Inflammatory macrophage treated with lipopolysaccharide for 4 hours (primary cell): ENCODE data around the gene CDCA5.

Source experiments
- DNase-seq: peaks from one replicate; pipeline ENCODE4 v3.0.0-alpha.2; 2020

CDCA5 gene

DNA sequence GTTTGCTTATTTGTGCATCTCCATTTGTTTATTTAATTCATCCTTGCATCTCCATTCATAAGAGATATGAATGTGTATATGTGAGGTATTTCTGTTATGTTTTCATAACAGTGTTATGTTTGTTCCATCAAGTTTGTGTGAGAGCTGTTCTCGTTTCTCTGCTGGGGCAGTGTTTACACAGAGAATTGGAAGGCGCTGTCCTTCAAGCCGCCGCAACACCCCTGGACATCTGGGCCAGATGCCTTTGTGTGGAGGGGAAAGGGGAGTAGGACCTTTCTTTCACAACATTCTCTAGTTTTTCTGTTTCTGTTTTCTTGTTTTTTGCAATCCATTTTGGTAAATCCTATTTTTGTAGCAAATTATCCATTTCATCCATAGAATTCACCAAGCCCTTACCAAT lies 20.8 kb upstream of the CDCA5 start:
- no peak for DNase-seq

DNA sequence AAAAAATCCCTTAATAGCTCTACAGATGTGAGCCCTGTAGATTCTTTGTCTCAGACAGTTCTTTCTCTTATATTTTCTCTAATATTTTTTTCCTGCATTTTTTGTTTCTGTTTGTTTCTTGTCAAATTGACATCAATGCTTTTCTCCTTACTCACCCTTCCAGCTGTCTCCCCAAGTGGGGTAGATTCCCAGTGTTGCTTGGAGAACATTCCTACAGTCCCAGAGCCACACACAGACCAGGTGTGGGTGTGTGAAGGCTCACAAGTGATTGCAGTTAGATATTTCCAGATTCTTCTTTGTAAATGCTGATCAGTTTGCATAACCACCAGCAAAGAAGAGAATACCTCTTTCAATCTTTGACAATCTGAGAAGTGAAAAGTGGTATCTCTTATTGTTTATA lies 19.6 kb upstream of the CDCA5 start:
- DNase-seq = no peak

DNA sequence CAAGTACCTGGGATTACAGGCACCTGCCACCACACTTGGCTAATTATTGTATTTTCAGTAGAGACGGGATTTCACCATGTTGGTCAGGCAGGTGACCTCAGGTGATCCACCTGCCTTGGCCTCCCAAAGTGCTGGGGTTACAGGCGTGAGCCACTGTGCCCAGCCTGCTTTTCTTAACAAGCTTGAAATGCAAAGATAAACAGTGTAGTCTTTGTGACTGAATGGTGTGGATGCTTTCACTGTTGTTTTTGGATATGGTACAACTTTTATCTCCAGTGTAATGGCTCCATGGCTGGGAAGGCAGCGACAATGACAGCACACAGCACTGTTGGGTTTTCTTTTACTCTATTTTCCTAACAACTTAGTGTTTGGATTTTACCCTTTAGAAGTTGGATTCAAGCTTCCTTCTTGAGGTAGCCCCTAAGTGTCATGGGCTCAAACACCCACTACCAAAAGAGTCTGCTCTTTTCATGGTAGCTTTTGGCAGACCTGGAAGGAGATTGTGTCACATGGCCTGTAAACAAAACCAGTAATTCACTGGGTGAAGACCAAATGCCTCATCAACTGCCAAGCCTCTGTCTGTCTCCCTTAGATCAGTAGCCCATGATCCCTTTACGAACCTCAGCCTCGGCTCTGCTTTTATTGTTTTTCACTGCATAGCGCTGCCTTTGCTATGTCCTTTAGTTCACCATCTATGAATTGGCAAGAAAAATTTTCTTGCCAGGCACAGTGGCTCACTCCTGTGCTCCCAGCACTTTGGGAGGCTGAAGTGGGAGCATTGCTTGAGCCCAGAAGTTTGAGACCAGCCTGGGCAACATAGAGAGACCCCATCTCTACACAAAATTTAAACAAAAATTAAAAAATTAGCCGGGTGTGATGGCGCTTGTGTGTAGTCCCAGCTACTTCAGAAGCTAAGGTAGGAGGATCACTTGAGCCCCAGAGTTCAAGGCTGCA lies 18.6 kb upstream of the CDCA5 start:
- no peak for DNase-seq

DNA sequence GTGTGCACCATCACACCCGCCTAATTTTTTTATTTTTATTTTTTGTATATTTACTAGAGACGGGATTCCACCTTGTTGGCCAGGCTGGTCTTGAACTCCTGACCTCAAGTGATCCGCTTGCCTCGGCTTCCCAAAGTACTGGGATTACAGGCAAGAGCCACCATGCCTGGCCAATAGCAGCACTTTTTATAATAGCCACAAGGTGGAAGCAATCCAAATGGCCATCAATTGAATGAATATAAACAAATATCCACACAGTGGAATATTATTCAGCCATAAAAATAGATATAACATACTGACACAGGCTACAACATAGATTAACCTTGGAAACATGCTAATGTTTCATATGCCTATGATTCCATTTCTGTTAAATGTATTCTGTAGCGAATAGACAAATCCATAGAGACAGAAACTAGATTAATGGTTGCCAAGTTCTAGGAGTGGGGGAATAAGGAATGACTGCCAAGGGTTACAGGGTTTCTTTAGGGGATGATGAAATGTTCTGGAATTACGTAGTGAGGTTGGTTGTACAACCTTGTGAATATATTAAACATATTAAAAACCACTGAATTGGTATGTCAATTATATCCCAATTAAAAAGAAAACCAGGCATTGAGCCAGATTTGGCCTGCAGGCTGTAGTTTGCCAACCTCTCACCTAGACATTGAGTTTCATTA lies 17.0 kb upstream of the CDCA5 start:
- no peak for DNase-seq

DNA sequence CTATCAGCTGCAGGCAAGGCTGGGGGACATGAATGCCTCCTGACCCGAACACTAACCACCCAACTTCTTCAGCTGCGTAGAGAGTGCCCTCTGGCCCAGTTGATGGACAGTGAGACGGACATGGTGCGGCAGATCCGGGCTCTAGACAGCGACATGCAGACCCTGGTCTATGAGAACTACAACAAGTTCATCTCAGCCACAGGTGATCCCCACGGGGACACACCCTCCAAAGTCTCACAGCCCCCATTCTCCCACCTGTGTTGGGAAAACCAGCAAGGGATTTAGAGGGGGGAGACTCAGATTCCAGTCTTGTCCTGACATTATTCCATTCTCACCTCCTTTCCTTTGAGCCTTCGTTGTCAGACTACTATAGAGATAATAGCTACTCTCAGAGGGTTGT lies 13.1 kb upstream of the CDCA5 start:
- DNase-seq = no peak

DNA sequence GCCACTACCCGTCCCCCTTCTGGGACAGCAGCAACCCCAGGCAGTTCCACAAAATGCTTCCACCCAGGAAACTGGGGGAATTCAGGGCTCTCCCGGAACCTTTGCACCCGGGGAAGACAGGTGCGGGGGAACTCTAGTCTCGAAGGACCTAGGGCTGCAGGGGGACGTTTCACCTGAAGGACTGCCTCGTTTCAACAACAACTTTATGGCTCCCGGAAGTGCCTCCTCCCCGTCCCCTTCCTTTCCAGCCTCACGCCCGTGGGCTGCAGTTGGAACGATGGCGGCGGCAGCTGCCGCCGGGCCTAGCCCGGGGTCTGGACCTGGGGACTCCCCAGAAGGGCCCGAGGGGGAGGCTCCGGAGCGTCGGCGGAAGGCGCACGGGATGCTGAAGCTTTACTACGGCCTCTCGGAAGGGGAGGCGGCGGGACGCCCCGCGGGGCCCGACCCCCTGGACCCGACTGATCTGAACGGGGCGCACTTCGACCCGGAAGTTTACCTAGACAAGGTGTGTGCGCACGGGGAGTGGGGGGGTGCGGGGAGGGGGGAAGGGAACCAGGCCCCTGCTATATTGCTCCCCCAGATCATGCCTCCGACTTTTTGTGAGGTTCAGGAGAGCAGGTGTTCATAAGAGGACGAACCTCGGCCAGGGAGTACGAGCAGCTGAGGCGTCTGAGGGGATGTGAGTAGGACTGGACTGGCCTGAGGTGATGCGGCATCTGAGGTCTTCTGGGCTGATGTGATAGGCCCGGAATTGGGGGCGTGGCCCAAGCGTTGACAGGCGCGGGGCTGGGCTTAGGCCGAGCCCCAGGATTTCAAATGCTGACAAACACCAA lies 12.3 kb upstream of the CDCA5 start, which contains the start of gene VPS51:
TSS of gene VPS51 (plus strand) at position 241 of the 833 bp plus-strand sequence. CDS start at position 278, 37 bp downstream.
- DNase-seq = peak; percentile 89

DNA sequence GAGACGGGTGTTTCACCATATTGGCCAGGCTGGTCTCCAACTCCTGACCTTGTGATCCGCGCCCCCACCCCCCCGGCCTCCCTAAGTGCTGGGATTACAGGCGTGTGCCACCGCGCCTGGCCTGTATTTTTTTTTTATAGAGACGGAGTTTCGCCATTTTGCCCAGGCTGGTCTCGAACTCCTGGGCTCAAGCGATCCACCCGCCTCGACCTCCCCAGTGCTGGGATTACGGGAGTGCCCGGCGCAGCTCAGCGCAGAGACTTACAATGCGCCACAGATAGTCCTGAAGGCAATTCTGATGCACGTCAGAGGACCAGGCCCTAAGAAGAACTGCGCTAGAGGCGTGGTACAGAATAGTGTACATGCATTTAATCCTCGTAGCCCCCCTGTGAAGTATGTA lies 11.6 kb upstream of the CDCA5 start:
- DNase-seq = no peak

DNA sequence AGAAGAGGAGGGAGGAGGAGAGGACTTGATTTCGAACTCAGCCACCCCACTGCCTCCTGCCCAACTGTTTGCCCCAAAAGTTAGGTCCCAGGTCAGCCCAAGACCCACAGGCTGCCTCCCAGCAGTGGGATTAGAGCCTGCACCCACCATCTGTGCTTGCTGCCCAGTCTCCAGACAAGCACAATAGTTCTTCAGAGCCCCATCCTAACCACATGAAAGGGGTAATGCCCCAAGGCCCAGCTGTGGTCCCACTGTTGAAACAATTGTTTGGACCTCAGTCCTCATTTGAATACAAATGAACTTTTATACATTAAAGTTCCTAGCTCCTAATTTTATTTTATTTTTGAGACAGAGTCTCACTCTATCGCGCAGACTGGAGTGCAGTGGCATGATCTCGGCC lies 6.8 kb upstream of the CDCA5 start:
- no peak for DNase-seq

DNA sequence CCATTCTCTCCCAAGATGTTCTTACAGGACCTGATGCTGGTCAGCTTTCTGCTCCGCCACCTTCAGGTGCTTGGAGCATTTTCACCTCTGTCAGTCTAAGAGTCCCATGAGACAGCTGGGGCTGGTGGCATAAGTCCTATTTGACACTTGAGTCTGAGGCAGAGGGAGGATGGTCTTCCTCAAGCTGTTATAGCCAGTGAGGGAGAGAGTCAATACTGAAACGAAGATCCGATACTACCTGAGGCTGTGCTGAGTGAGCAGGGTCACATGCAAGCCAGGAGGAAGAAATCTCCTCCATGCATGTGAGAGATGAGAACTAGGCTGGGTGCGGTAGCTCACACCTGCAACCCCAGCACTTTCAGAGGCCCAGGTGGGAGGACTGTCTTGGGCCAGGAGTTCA lies 5.8 kb upstream of the CDCA5 start:
- DNase-seq = no peak

DNA sequence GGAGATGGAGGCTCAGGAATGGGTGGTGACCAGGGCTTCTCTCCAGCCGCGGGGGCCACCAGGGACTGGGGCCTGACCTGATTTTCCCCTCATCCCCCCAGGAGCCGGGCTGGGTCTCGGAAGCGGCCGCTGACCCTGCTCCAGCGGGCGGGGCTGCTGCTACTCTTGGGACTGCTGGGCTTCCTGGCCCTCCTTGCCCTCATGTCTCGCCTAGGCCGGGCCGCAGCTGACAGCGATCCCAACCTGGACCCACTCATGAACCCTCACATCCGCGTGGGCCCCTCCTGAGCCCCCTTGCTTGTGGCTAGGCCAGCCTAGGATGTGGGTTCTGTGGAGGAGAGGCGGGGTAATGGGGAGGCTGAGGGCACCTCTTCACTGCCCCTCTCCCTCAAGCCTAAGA lies 4.0 kb upstream of the CDCA5 start:
- DNase-seq = no peak

DNA sequence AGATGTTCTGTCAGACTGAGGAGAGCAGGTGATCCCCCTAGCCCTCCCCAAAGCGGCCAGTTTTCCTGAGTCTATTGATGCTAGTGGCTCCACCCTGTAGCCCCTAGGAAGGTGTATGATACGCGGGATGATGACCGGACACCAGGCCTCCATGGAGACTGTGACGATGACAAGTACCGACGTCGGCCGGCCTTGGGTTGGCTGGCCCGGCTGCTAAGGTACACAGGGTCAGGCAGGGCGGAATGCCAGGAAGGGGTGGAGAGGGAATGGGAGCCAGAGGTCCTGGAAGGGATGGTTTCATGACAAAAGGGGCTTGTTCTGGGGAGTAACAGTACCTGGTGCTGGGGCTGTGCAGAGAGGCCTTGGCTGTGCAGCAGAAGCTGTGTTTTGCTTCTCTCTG lies 3.4 kb upstream of the CDCA5 start:
- no peak for DNase-seq

DNA sequence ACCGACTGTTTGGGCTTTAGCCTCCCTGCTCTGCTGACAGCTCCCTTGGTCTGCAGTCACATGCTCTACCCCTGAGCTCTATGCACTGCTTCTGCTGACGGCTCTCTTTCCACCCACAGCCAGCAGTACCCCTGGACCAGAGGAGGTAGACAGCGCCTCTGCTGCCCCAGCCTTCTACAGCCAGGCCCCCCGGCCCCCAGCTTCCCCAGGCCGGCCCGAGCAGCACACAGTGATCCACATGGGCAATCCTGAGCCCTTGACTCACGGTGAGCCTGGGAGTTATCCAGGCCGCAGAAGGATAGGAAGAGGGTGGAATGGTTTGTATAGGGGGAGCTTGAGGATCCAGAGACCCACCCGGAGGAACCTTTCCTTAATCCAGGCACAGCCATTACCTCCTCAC lies 3.0 kb upstream of the CDCA5 start:
- DNase-seq = no peak

DNA sequence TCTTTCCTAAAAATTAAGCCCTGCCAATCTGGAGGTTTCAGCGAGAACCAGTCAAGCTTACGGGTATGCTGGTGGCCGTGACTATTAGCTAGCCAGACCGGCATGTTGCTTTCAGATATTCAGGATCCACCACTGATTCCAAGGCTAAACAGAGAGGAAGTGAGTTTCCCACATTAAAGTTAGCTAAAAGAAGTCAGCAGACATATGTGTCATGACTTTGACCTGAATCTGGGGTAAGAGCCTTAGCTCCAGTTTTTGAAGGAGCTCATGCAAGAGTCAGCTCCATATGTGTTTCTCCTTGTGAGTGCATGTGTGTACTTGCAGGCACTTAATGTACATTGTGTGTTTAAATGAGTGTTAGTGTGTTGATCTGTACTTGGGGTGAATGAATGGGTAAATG lies 1.6 kb upstream of the CDCA5 start:
- peak; percentile 56 for DNase-seq

DNA sequence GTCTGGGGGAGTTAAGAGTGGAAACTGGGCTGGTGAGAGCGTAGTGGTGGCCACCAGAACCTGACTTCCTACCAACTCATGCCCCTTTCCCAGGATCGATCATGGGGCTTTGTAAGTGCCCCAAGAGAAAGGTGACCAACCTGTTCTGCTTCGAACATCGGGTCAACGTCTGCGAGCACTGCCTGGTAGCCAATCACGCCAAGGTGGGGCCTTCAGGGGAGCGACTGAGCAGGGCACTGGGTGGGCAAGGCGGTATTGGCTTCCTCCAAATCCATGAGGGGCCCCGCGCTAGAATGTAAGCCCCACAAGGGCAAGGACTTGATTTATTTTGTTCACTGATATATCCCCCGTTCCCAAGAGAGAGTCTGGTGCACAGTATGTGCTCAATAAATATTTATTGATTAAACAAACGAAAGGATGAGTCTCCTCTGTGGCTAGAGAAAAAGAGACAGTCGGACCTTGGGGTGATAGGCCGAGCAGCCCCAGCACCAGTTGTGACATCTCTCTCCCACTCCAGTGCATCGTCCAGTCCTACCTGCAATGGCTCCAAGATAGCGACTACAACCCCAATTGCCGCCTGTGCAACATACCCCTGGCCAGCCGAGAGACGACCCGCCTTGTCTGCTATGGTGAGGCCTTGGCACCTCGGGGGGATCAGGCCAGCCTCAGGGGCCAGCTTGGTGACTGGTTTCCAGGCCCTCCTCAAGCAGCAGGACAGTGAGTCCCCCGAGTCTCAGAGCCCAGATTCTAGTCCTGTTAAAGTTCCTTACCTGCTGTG lies 947 bp upstream of the CDCA5 start:
- no peak for DNase-seq

DNA sequence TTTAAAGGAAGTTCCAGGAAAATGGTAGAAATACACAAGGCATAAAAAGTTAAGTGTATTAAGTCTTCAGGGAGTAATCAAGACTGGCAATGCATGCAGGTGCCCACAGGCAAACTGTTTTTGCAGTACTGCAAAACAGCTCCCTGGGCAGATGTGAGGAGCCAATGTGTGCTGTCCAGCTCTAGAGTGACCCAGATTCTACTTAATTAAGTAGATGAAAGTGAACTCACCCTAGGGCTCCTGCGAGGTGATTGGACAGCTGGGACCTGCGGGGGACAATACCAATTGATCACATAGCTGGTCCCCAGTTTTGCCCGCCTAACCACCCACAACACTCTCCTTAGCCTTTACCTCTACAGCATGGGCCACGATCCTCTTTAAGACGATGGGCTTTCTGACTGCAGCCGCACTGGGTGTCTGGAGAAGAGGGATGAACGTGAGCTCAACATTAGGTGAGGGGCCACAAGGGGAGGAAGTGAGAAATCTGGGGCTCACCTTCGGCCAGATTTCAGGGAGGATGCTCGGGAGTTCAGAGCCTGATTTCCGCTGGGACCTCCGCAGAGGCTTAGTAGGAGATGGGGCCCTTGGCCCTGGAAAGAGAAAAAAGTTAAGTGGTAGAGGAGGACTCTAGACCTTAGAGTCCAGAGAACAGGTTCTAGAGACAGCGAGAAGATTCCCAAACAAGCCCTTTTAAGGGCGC lies 556 bp downstream of the CDCA5 start:
- DNase-seq = no peak

DNA sequence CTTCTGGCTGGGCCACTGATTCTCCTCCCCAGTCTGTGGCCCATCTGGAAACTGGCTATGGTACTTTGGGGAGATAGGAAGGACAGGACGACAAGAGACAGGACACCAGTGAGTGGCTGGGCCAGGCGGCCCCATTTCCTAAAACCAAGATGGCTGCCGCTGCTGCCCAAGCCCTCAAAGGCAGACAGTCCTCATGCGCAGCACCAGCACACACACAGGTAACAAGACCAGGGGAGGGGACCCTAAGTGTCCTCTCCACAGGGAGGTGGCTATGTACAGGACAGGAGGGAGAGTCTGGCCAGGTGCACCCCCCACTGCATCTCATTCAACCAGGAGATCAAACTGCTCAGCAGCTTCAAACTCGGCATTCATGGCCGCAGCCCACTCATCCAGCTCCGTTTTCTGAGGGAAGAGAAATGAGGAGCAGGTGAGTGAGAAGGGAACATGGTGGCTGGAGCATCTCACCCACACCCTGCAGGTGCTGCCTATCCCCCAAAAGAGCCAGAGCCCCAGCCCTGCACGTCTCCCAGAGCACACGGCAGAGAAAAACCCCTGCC lies 5.0 kb downstream of the CDCA5 start:
- no peak for DNase-seq

DNA sequence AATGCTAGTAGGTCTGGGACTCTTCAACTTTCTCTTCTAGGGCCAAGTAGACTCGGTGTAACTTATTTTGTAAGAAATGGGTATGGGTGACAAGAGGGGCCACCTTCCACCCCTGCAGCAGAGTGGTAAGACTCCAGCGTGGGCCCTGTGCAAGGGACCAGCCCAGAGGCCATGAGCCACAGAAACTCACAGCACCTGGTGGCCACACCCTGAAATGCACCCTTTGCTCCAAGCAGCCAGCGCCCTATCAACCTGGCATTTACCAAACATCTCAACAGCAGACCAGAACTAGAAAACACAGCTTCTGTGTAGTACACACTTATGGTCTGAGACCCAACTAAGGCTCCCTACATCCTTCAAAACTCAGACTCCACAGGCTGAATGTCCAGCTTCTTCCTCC lies 5.7 kb downstream of the CDCA5 start:
- DNase-seq = peak; percentile 46

DNA sequence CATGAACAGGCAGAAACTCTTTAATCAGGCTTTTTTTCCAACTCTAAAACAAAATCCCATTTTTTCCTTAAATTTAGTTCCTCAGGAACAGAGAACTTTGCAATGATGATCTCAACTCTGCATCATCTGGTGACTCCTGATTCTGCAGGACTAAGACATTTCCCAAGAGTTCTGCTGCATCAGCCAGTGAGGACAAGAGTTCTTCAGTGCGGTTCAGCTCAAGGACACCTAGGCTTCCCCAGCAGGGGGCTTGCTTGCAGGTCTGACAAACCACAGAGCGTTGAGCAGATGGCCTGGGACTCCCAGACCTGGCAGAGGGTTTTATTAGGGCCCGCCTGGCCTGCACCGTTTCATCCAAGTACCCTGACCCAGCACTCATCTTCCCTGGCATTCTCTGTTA lies 6.4 kb downstream of the CDCA5 start:
- peak; percentile 39 for DNase-seq

DNA sequence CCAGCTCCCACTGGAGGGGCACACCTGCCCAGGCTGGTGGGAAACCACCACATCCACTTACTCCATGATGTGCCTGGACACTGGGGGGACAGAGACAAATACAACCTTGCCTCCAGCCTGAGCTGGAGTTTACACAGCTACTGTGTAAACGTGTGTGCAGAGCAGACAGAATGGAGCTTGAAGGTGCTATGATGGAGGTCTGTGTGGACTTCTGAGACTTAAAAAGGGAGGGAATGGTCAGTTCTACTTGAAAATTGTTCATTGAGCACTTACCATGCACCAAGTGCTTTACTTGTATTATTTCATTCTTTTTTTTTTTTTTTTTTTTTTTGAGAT lies 11.2 kb downstream of the CDCA5 start:
- no peak for DNase-seq

DNA sequence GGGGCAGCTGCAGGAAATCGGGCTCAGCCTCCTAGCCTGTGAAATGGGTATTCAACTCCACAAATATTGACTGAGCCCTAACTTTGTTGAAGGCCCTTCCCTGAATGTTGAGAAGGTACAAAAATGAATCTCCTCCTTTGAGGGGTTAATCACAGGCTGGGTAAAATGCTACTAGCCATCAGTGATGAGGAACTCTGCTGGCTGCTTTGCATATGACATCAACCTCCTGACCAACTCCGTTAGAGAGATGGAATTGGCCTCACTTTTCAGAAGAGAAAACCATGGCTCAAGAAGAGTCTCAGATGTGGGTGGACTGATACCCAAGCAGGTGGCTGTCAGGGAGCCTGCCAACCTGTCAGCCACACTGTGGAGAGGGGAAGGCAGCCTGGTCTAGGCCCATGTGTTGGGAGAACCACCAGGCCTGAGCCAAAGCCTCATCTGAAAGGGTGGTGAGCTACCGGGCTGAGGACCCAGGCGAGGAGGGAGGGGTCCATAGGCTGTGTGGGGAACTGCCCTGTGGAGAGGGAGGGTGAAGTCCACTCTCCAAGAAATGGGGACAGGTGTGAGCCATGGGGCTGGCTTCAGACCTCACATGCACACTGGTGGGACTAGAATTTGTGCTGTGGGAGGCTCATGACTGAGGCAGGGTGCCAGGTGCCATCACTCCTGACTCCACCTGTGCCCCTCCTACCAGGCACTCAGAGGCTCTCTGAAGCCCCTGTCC lies 11.8 kb downstream of the CDCA5 start:
- peak; percentile 56 for DNase-seq

DNA sequence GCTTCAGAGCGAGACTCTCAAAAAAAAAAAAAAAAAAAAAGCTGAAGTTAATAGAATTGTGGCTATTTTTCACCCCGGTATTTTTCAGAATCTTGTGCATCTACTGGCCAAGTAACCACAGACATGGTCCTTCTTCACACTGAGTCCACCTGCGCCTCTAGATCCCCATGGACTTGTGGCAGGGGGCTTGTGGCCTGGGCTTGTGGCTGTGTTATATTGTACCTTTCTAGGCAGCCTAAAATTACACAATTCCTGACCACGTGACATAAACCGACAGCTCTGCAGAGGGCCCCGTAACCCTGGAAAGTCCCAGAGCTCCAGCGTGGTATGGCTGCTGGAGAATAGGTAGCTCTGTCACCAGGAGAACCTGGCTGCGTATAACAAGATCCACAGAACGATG lies 14.6 kb downstream of the CDCA5 start:
- no peak for DNase-seq
